ENCODE results near the gene PI4KB. TPM values are rescaled to one million over a fixed set of nuclear protein-coding genes. Genes with fewer than 3 reads are reported as not detected.

The PI4KB gene
- 38.0 TPM for total RNA-seq

GRCh38 chr1:151327223-151327902 is at the start of gene PI4KB:
Gene PI4KB (minus strand): TSS chr1:151327416. CDS start chr1:151316481, 10,935 bp downstream.
- no peaks in the 10 kb centered on the region for H3K27me3 ChIP-seq (ENCODE audit: insufficient read depth, low read length)
- peak within 1 kb of the TSS; percentile 88 for H3K4me3 ChIP-seq (ENCODE audit: low read length)
- no peaks in the 10 kb centered on the region for H3K9me3 ChIP-seq (ENCODE audit: low read depth, low read length)
- peaks cover 28% of the 10 kb centered on the region for H3K4me1 ChIP-seq (ENCODE audit: insufficient read depth, low read length)

DNA sequence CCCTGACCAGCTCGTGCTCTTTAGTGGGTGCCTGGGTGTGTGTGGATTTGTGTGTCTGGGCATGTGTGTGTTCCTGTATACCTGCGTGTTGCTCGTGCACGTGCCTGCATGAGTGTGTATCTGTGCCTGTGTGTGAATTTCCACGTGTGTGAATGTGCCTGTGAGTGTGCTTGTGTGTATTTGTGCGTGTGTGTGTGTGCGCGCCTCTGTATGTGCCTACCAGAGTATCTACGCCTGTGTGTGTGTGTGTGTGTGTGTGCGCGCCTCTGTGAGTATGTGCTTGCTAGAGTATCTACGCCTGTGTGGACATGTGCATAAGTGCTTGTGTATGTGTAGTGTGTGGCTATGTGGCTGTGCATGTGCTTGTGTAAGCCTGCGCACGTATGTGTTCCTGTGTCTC is 46.0 kb upstream of the PI4KB start:
- Histone ChIP-seq H3K9me3 (ENCODE audit: low read depth, low read length) (no peaks in the 10 kb centered on the region), H3K4me1 (ENCODE audit: insufficient read depth, low read length) (peaks cover 14% of the 10 kb centered on the region), H3K4me3 (ENCODE audit: low read length) (no peak overlapping the region), H3K27me3 (ENCODE audit: insufficient read depth, low read length) (no peaks in the 10 kb centered on the region)

- no peaks in the 10 kb centered on the region for H3K27me3 ChIP-seq (ENCODE audit: insufficient read depth, low read length)
- peaks cover 14% of the 10 kb centered on the region for H3K4me1 ChIP-seq (ENCODE audit: insufficient read depth, low read length)
- H3K4me3 ChIP-seq (ENCODE audit: low read length) = no peak within 1 kb of the TSS
- H3K9me3 ChIP-seq (ENCODE audit: low read depth, low read length) = no peaks in the 10 kb centered on the region
These were observed 45.1 kb upstream of the PI4KB start, which contains the start of gene SELENBP1 for GRCh38 chr1:151372058-151372934. Gene SELENBP1 (minus strand): TSS chr1:151372705. CDS start chr1:151372641, 64 bp downstream.

DNA sequence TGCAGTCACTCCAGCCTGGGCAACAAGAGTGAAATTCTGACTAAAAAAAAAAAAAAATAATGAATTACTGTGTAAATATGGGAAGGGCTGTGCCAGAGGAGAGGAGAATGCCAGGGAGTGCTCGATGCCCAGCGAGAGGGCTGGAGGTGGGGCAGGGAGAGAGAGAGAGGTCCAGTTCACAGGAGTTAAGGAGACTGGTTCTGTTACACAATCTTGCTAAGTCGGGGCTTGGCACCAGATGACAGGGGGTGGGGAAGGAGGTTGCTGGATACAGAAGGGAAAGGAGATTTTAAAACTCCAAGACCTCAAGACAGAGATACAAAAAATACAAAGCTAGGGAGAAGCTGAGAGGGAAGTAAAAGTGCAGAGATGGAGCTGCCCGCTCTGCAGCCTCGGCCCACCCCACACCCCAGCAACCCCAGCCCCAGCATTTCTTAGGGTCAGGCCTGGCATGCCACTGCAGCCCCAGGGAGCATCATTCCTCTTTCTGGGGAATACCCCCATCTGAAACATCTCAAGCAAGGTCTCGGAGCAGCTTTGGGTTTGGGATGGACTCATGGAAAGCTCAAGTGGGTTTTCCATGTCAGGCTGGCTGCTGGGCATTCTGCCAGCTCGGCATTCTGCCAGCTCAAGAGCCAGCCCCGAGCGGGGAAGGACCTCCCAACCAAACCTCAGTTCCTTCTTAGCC is 44.3 kb upstream of the PI4KB start:
- peaks cover 14% of the 10 kb centered on the region for H3K4me1 ChIP-seq (ENCODE audit: insufficient read depth, low read length)
- H3K4me3 ChIP-seq (ENCODE audit: low read length) = no peak overlapping the region
- H3K9me3 ChIP-seq (ENCODE audit: low read depth, low read length) = no peaks in the 10 kb centered on the region
- H3K27me3 ChIP-seq (ENCODE audit: insufficient read depth, low read length) = no peaks in the 10 kb centered on the region

DNA sequence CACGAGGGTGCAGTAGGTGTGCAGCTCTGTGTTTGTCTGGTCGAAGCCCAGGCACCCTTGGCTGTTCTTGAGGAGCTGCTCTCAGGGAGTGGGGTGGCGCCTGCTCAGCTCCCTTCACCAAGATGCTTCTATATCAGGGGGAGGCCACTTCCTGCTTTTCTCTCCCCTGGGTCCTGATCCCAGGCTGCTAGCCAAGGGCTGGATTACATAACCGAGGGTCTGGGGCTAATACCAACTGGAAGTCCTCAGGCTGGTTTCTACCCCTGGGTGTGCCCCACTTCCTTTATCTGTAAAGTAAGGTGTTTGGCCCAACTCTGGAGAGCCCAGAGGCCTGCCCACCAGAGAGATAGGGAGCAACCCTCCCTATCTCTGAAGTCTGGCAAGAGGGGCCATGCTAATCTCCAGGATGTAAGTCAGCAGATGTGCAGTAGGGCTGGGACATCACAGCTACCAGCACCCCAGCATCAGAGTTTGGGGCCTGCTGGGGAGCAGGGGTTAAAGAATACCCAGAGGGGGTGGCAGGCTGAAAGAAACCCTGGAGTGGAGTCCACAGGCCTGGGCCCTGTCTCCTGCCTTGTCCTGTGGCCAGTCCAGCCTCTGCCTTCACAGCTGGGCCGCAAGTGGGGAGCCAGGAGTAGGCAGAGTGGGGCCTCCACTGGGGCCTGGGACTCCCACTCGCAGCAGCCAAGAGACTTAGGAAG is 43.1 kb upstream of the PI4KB start:
- Histone ChIP-seq H3K4me3 (ENCODE audit: low read length) (no peak overlapping the region), H3K27me3 (ENCODE audit: insufficient read depth, low read length) (no peaks in the 10 kb centered on the region), H3K9me3 (ENCODE audit: low read depth, low read length) (no peaks in the 10 kb centered on the region), H3K4me1 (ENCODE audit: insufficient read depth, low read length) (peaks cover 14% of the 10 kb centered on the region)

DNA sequence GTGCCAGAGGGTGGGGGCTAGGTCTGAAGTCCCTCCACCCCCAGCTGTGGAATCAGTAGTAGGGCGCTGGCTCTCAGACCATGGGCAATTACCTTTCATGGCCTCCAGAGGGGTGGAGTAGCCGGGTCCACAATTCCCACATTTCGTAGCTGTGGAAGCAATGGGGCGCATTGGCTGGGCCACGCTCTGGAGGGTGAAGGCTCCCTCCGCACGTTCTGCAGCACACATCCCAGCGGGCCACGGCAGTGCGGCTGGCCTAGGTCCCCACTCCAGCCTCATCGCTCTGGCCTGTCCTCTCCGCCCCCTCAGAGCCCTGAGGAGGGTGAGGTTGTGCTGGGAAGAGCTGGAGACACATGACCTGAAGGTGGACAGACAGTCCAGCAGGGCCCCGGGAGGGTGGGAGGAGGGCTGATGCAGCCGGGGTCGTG is 42.4 kb upstream of the PI4KB start:
- no peaks in the 10 kb centered on the region for H3K27me3 ChIP-seq (ENCODE audit: insufficient read depth, low read length)

DNA sequence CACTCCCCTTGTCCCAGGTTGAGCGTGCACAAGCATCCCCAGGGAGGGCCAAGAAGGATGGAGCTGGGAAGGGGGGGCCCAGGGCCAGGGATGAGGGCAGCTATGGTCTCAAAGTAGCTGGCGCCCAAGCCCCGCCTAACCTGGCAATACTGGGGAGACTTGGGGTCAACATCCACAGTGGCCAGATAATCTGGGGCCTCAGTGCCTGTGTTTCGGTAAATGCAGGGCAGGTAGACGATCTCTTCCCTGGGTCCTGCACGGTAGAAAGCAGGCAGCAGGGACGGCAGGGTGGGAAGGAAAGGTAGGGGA is 42.0 kb upstream of the PI4KB start:
- no peaks in the 10 kb centered on the region for H3K27me3 ChIP-seq (ENCODE audit: insufficient read depth, low read length)
- H3K9me3 ChIP-seq (ENCODE audit: low read depth, low read length) = no peaks in the 10 kb centered on the region
- peaks cover 14% of the 10 kb centered on the region for H3K4me1 ChIP-seq (ENCODE audit: insufficient read depth, low read length)
- H3K4me3 ChIP-seq (ENCODE audit: low read length) = no peak overlapping the region

More for the DNA sequence above, 42.4 kb upstream of the PI4KB start:
- H3K4me1 ChIP-seq (ENCODE audit: insufficient read depth, low read length) = peaks cover 14% of the 10 kb centered on the region
- H3K9me3 ChIP-seq (ENCODE audit: low read depth, low read length) = no peaks in the 10 kb centered on the region
- H3K4me3 ChIP-seq (ENCODE audit: low read length) = no peak overlapping the region

GRCh38 chr1:151368393-151369301 is 41.4 kb upstream of the PI4KB start:
- Histone ChIP-seq H3K4me1 (ENCODE audit: insufficient read depth, low read length) (peaks cover 14% of the 10 kb centered on the region), H3K9me3 (ENCODE audit: low read depth, low read length) (no peaks in the 10 kb centered on the region), H3K27me3 (ENCODE audit: insufficient read depth, low read length) (no peaks in the 10 kb centered on the region), H3K4me3 (ENCODE audit: low read length) (no peak overlapping the region)

- Histone ChIP-seq H3K27me3 (ENCODE audit: insufficient read depth, low read length) (no peaks in the 10 kb centered on the region), H3K4me1 (ENCODE audit: insufficient read depth, low read length) (peaks cover 14% of the 10 kb centered on the region), H3K9me3 (ENCODE audit: low read depth, low read length) (no peaks in the 10 kb centered on the region), H3K4me3 (ENCODE audit: low read length) (no peak overlapping the region)
These were observed 40.6 kb upstream of the PI4KB start for GRCh38 chr1:151367658-151368392.

DNA sequence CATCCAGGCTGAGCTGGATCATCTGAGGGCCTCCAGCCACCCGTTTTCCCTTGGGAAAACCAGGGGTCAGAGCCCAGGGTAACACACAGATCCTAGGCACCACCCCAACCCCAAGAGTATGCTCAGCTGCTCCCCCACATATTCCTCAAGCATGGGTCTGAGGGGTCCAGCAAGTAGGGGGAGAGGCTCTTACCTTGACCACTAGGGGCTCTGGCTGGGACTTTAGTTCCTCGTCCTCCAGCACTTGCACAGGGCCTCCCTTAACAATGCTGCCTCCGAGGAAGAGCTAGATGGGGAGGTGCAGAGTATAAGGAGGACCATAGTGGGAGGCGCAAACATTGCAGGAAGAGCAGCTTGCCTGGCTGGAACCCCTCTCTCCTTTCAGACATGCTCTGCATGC is 37.8 kb upstream of the PI4KB start:
- Histone ChIP-seq H3K27me3 (ENCODE audit: insufficient read depth, low read length) (no peaks in the 10 kb centered on the region), H3K4me1 (ENCODE audit: insufficient read depth, low read length) (peaks cover 8% of the 10 kb centered on the region), H3K9me3 (ENCODE audit: low read depth, low read length) (no peaks in the 10 kb centered on the region), H3K4me3 (ENCODE audit: low read length) (no peak overlapping the region)

DNA sequence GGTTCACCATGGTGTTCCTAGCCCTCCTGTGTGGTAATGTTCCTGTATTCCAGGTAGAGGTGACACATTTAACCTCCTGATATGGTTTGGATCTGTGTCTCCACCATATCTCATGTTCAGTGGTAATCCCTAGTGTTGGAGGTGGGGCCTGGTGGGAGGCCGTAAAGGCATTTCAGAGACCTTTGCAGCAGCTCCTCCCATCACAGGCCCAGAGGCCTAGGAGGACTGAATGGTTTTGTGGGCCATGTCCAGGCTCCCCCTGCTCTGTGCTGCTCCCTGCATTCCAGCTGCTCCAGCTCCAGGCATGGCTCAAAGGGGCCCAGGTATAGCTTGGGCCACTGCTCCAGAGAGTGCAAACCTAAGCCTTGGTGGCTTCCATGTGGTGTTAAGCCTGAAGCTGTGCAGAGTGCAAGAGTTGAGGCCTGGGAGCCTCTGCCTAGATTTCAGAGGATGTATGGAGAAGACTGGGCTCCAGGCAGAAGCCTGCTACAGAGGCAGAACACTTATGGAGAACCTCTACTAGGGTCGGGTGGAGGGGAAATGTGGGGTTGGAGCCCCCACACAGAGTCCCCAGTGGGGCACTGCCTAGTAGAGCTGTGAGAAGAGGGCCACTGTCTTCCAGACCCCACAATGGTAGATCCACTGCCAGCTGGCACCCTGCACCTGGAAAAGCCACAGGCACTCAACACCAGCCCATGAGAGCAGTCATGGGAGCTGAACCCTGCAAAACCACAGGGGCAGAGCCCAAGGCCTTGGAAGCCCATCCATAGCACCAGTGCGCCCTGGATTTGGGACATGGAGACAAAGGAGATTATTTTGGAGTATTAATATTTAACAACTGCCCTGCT is 35.3 kb upstream of the PI4KB start:
- H3K4me3 ChIP-seq (ENCODE audit: low read length) = no peak overlapping the region
- no peaks in the 10 kb centered on the region for H3K27me3 ChIP-seq (ENCODE audit: insufficient read depth, low read length)
- no peaks in the 10 kb centered on the region for H3K4me1 ChIP-seq (ENCODE audit: insufficient read depth, low read length)
- H3K9me3 ChIP-seq (ENCODE audit: low read depth, low read length) = no peaks in the 10 kb centered on the region

DNA sequence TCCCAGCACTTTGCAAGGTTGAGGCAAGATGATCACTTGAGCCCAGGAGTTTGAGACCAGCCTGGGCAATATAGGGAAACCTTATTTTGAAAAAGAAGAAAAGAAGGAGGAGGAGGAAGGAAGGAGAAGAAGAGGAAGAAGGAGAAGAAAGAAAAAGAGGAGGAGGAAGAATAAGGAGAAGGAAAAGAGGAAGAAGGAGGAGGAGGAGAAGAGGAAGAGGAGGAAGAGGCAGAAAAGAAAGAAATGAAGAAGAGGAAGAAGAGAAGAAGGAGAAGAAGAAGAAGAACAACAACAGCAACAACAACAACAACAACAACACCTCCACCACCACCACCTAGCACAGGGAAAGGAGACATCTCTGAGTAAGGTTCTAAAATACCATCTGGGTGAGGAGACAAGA is 34.7 kb upstream of the PI4KB start:
- H3K27me3 ChIP-seq (ENCODE audit: insufficient read depth, low read length) = no peaks in the 10 kb centered on the region
- no peak overlapping the region for H3K4me3 ChIP-seq (ENCODE audit: low read length)
- no peaks in the 10 kb centered on the region for H3K4me1 ChIP-seq (ENCODE audit: insufficient read depth, low read length)
- H3K9me3 ChIP-seq (ENCODE audit: low read depth, low read length) = no peaks in the 10 kb centered on the region

DNA sequence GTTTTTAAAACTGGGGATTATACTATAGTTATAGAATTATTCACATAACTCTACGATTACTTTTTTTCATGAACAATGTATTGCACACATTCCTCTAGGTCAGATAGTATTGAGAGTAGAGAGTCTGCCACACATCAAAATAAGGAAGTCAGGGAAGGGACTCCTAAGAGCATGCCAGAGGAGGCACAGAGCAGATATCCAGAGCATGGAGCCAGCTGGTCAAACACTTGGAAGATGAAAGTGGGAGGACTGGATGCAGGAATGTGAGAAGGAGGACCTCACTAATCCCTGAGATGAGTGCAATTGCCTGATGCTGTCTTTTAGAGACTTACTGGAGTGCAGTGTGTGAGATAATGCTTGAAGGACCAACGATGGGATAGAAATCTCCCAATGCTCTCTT is 29.5 kb upstream of the PI4KB start:
- H3K4me3 ChIP-seq (ENCODE audit: low read length) = no peak overlapping the region
- H3K9me3 ChIP-seq (ENCODE audit: low read depth, low read length) = no peaks in the 10 kb centered on the region
- no peaks in the 10 kb centered on the region for H3K4me1 ChIP-seq (ENCODE audit: insufficient read depth, low read length)
- no peaks in the 10 kb centered on the region for H3K27me3 ChIP-seq (ENCODE audit: insufficient read depth, low read length)
